Activated naive CD4-positive, alpha-beta T cell treated with anti-CD3 and anti-CD28 coated beads, Interleukin-2, amount 50 U/mL, for 24 hours (primary cell): Measurements from ENCODE around the gene DHCR7.

Experiments
- H3K27ac Mint-ChIP-seq: one replicate; pipeline ENCODE4 v1.8.0; 2021; ENCODE audit warnings: mild to moderate bottlenecking, mixed read lengths
- H3K27me3 Mint-ChIP-seq: one replicate; pipeline ENCODE4 v1.8.0; 2021; ENCODE audit warnings: mixed read lengths
- H3K36me3 Mint-ChIP-seq: one replicate; pipeline ENCODE4 v1.8.0; 2021; ENCODE audit warnings: mixed read lengths
- H3K4me1 Mint-ChIP-seq: one replicate; pipeline ENCODE4 v1.8.0; 2021; ENCODE audit warnings: mixed read lengths
- H3K4me3 Mint-ChIP-seq: one replicate; pipeline ENCODE4 v1.8.0; 2021; ENCODE audit warnings: mild to moderate bottlenecking, mixed read lengths
- H3K9me3 Mint-ChIP-seq: one replicate; pipeline ENCODE4 v1.8.0; 2021; ENCODE audit warnings: mixed read lengths

The DHCR7 gene

GRCh38 chr11:71396548-71397123, 51.6 kb downstream of the DHCR7 start:
- Mint-ChIP-seq H3K27ac (no peak overlapping the region), H3K36me3 (no peaks in the 10 kb centered on the region), H3K4me1 (no peaks in the 10 kb centered on the region), H3K27me3 (no peaks in the 10 kb centered on the region), H3K9me3 (no peaks in the 10 kb centered on the region), H3K4me3 (no peak overlapping the region)

GRCh38 chr11:71395774-71396173, 52.4 kb downstream of the DHCR7 start:
- no peaks in the 10 kb centered on the region for H3K4me1 Mint-ChIP-seq
- no peak overlapping the region for H3K4me3 Mint-ChIP-seq
- H3K36me3 Mint-ChIP-seq = no peaks in the 10 kb centered on the region
- H3K27ac Mint-ChIP-seq = no peak overlapping the region
- no peaks in the 10 kb centered on the region for H3K27me3 Mint-ChIP-seq
- no peaks in the 10 kb centered on the region for H3K9me3 Mint-ChIP-seq

GRCh38 chr11:71395263-71395560, 53.0 kb downstream of the DHCR7 start:
- Mint-ChIP-seq H3K4me1 (no peaks in the 10 kb centered on the region), H3K9me3 (no peaks in the 10 kb centered on the region), H3K27me3 (no peaks in the 10 kb centered on the region), H3K36me3 (no peaks in the 10 kb centered on the region), H3K4me3 (no peak overlapping the region), H3K27ac (no peak overlapping the region)

- no peaks in the 10 kb centered on the region for H3K27me3 Mint-ChIP-seq
- no peak overlapping the region for H3K27ac Mint-ChIP-seq
- H3K4me3 Mint-ChIP-seq = no peak overlapping the region
- no peaks in the 10 kb centered on the region for H3K9me3 Mint-ChIP-seq
- H3K4me1 Mint-ChIP-seq = no peaks in the 10 kb centered on the region
- no peaks in the 10 kb centered on the region for H3K36me3 Mint-ChIP-seq
Measured at GRCh38 chr11:71393283-71393682, 54.9 kb downstream of the DHCR7 start.

GRCh38 chr11:71391796-71392195, 56.4 kb downstream of the DHCR7 start:
- Mint-ChIP-seq H3K27ac (no peak overlapping the region), H3K4me3 (no peak overlapping the region), H3K27me3 (no peaks in the 10 kb centered on the region), H3K4me1 (no peaks in the 10 kb centered on the region), H3K9me3 (no peaks in the 10 kb centered on the region), H3K36me3 (no peaks in the 10 kb centered on the region)

- no peaks in the 10 kb centered on the region for H3K9me3 Mint-ChIP-seq
- no peaks in the 10 kb centered on the region for H3K36me3 Mint-ChIP-seq
- H3K4me1 Mint-ChIP-seq = no peaks in the 10 kb centered on the region
- no peaks in the 10 kb centered on the region for H3K27me3 Mint-ChIP-seq
- no peak overlapping the region for H3K27ac Mint-ChIP-seq
- H3K4me3 Mint-ChIP-seq = no peak overlapping the region
Measured at GRCh38 chr11:71391352-71391751, 56.8 kb downstream of the DHCR7 start.

GRCh38 chr11:71388637-71389235, 59.5 kb downstream of the DHCR7 start:
- Mint-ChIP-seq H3K4me1 (no peaks in the 10 kb centered on the region), H3K9me3 (no peaks in the 10 kb centered on the region), H3K36me3 (no peaks in the 10 kb centered on the region), H3K4me3 (no peak overlapping the region), H3K27me3 (no peaks in the 10 kb centered on the region), H3K27ac (no peak overlapping the region)

- Mint-ChIP-seq H3K36me3 (no peaks in the 10 kb centered on the region), H3K27ac (peak overlapping the region; percentile 17), H3K4me1 (no peaks in the 10 kb centered on the region), H3K4me3 (no peak overlapping the region), H3K9me3 (no peaks in the 10 kb centered on the region), H3K27me3 (no peaks in the 10 kb centered on the region)
Measured at GRCh38 chr11:71387784-71388636, 60.2 kb downstream of the DHCR7 start.

- Mint-ChIP-seq H3K27me3 (no peaks in the 10 kb centered on the region), H3K9me3 (no peaks in the 10 kb centered on the region), H3K4me1 (no peaks in the 10 kb centered on the region), H3K36me3 (no peaks in the 10 kb centered on the region), H3K4me3 (no peak overlapping the region), H3K27ac (no peak overlapping the region)
Measured at GRCh38 chr11:71387200-71387599, 61.0 kb downstream of the DHCR7 start.

- no peaks in the 10 kb centered on the region for H3K4me1 Mint-ChIP-seq
- H3K9me3 Mint-ChIP-seq = no peaks in the 10 kb centered on the region
- H3K27me3 Mint-ChIP-seq = peaks cover 4% of the 10 kb centered on the region
- no peak overlapping the region for H3K27ac Mint-ChIP-seq
- H3K36me3 Mint-ChIP-seq = no peaks in the 10 kb centered on the region
- no peak overlapping the region for H3K4me3 Mint-ChIP-seq
Measured at GRCh38 chr11:71386202-71386601, 62.0 kb downstream of the DHCR7 start.

GRCh38 chr11:71385091-71385490, 63.1 kb downstream of the DHCR7 start:
- H3K4me1 Mint-ChIP-seq = no peaks in the 10 kb centered on the region
- no peak overlapping the region for H3K4me3 Mint-ChIP-seq
- H3K36me3 Mint-ChIP-seq = no peaks in the 10 kb centered on the region
- H3K27ac Mint-ChIP-seq = no peak overlapping the region
- H3K27me3 Mint-ChIP-seq = peaks cover 10% of the 10 kb centered on the region
- no peaks in the 10 kb centered on the region for H3K9me3 Mint-ChIP-seq

- H3K4me1 Mint-ChIP-seq = no peaks in the 10 kb centered on the region
- H3K27ac Mint-ChIP-seq = no peak overlapping the region
- H3K36me3 Mint-ChIP-seq = no peaks in the 10 kb centered on the region
- no peak overlapping the region for H3K4me3 Mint-ChIP-seq
- no peaks in the 10 kb centered on the region for H3K9me3 Mint-ChIP-seq
- H3K27me3 Mint-ChIP-seq = peaks cover 10% of the 10 kb centered on the region
Measured at GRCh38 chr11:71384561-71384960, 63.6 kb downstream of the DHCR7 start.
